Esophagus muscularis mucosa (tissue), 4 donors: ENCODE data around the gene PRND. TPM values are rescaled to one million over a fixed set of nuclear protein-coding genes. Genes with fewer than 3 reads are reported as not detected.

Experiments used
- DNase-seq: peaks from one replicate; pipeline ENCODE4 v3.0.0-alpha.2; 2017; ENCODE audit errors: extremely low spot score
- H3K27ac ChIP-seq, 4 donors: fragments of 200-600 bp; sonication (generic); replicated peaks in 1 of 4; 1 replicate in 3 of 4; 2 replicates in 1 of 4; pipeline ENCODE4 v1.5.1; 2016 to 2019; ENCODE audit warnings: mild to moderate bottlenecking in 1 of 4
- H3K27me3 ChIP-seq, 4 donors: fragments of 200-600 bp; sonication (generic); one replicate each; pipeline versions ENCODE4 v1.5.1 to v1.6.0; 2016 to 2019
- H3K36me3 ChIP-seq, 4 donors: fragments of 200-600 bp; sonication (generic); one replicate each; pipeline ENCODE4 v1.5.1; 2016 to 2019
- H3K4me1 ChIP-seq, 4 donors: fragments of 200-600 bp; sonication (generic); one replicate each; pipeline ENCODE4 v1.5.1; 2016 to 2019
- H3K4me3 ChIP-seq, 4 donors: fragments of 200-600 bp; sonication (generic); 1 replicate in 2 of 4; 2 replicates in 2 of 4; pipeline ENCODE4 v1.5.1; 2016 to 2019; ENCODE audit warnings: mild to moderate bottlenecking in 4 of 4, moderate library complexity in 1 of 4
- H3K9me3 ChIP-seq, 4 donors: fragments of 200-600 bp; sonication (generic); 1 replicate in 3 of 4; 2 replicates in 1 of 4; pipeline ENCODE4 v1.5.1; 2016 to 2019
- CTCF ChIP-seq, 3 experiments: fragments of 200-600 bp in 2 of 3; fragments of 450-650 bp in 1 of 3; sonication (generic) in 2 of 3; IDR thresholded peaks; one replicate each; pipeline ENCODE4 v1.5.1; 2017 to 2019; ENCODE audit warnings: antibody characterized with exemption in 3 of 3, mild to moderate bottlenecking in 2 of 3, moderate library complexity in 1 of 3
- EP300 ChIP-seq: sonication (generic); formaldehyde crosslinking; IDR thresholded peaks from one replicate; pipeline ENCODE4 v1.6.1; 2017; ENCODE audit warnings: antibody characterized with exemption
- POLR2A ChIP-seq: fragments of 450-650 bp; IDR thresholded peaks from one replicate; pipeline ENCODE4 v1.6.1; 2017; ENCODE audit warnings: antibody characterized with exemption, moderate library complexity, mild to moderate bottlenecking, low read depth
- POLR2AphosphoS5 ChIP-seq, 2 donors: sonication (generic); formaldehyde crosslinking; IDR thresholded peaks; one replicate each; pipeline ENCODE4 v1.6.1; 2017; ENCODE audit warnings: antibody characterized with exemption in 2 of 2
- WGBS: methylation state at CpG from one replicate; pipeline ENCODE4 v1.1.5; 2018; 5-methylcytosine and 5-hydroxymethylcytosine counted together
- intact Hi-C: fragments of 100-400 bp; cut with DNase I; formaldehyde crosslinking; loops from one replicate; pipeline ENCODE4 v1.15.1; 2023
- total RNA-seq, 4 donors: library from RNA; depleted of rRNA; stranded (reverse); fragments of >200 nt; gene quantifications; one replicate each; pipeline versions ENCODE4 v1.1.0 to v1.2.1, GENCODE V29; 2016

PRND gene
- total RNA-seq, 4 donors from 2014 or later: not detected

- WGBS: 93% methylated on average over 10 of the region's 10 CpGs
- no peak overlapping the region for H3K27ac ChIP-seq
- H3K9me3 ChIP-seq: peaks cover 0 to 4% (median 0%) of the 10 kb centered on the region in 4 donors
- no peak overlapping the region for H3K4me3 ChIP-seq
- H3K36me3 ChIP-seq: no peaks in the 10 kb centered on the region
- H3K27me3 ChIP-seq: no peaks in the 10 kb centered on the region
- peak; percentile 75 for DNase-seq
- intact Hi-C loops: no loop called here
- peaks cover 0 to under 1% (median under 1%) of the 10 kb centered on the region in 4 donors for H3K4me1 ChIP-seq
- no peak for TF ChIP-seq CTCF (IDR thresholded peaks at IDR 0.05)
- TF ChIP-seq POLR2A: no peak
- TF ChIP-seq EP300: no peak
- no peak for TF ChIP-seq POLR2AphosphoS5 (IDR thresholded peaks at IDR 0.05)
Observed at GRCh38 chr20:4709261-4710105, 12.2 kb upstream of the PRND start.

GRCh38 chr20:4710106-4710475 is 11.6 kb upstream of the PRND start:
- no peaks in the 10 kb centered on the region for H3K36me3 ChIP-seq
- peaks cover 0 to 4% (median 0%) of the 10 kb centered on the region in 4 donors for H3K9me3 ChIP-seq
- 99% methylated on average over 6 of the region's 6 CpGs for WGBS
- TF ChIP-seq POLR2AphosphoS5 (IDR thresholded peaks at IDR 0.05) (no peak), EP300 (no peak), CTCF (IDR thresholded peaks at IDR 0.05) (no peak), POLR2A (no peak)
- H3K27me3 ChIP-seq: no peaks in the 10 kb centered on the region
- intact Hi-C loops: no loop called here
- H3K27ac ChIP-seq: no peak overlapping the region
- H3K4me3 ChIP-seq: no peak overlapping the region
- peak; percentile 79 for DNase-seq
- no peaks in the 10 kb centered on the region for H3K4me1 ChIP-seq

- DNase-seq: peak; percentile 31
- intact Hi-C loops: no loop called here
- H3K9me3 ChIP-seq: peaks cover 0 to 4% (median 0%) of the 10 kb centered on the region in 4 donors
- no peaks in the 10 kb centered on the region for H3K27me3 ChIP-seq
- no peak overlapping the region for H3K4me3 ChIP-seq
- TF ChIP-seq POLR2A (no peak), EP300 (no peak), CTCF (IDR thresholded peaks at IDR 0.05) (no peak), POLR2AphosphoS5 (IDR thresholded peaks at IDR 0.05) (no peak)
- H3K36me3 ChIP-seq: no peaks in the 10 kb centered on the region
- WGBS: 91% methylated on average over 5 of the region's 5 CpGs
- H3K4me1 ChIP-seq: no peaks in the 10 kb centered on the region
- no peak overlapping the region for H3K27ac ChIP-seq
Observed at GRCh38 chr20:4711511-4711910, 10.2 kb upstream of the PRND start.

DNA sequence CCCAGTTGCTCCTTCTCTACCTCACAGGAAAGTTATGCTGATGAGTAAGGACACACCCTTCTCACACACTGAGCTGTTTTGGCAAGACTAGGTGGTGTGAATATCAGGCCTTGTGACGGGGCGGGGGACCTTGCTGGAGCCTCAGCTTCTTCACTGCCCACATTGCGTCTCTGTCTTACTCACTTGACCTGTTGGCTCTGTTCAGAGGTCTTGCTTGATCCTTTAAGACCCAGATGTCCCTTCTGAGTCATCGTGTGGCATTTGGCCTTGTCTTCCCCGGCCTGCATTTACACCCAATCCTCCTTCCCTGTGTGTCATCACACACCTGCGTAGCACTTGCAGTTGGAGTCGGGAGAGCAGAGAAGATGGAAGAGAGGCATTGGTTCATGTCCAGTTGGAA is 8.3 kb upstream of the PRND start:
- DNase-seq: peak; percentile 82
- Histone ChIP-seq H3K27ac (no peak overlapping the region), H3K4me3 (no peak overlapping the region), H3K4me1 (no peaks in the 10 kb centered on the region), H3K9me3 (peaks cover 0 to 4% (median 0%) of the 10 kb centered on the region in 4 donors), H3K27me3 (no peaks in the 10 kb centered on the region), H3K36me3 (no peaks in the 10 kb centered on the region)
- TF ChIP-seq POLR2AphosphoS5 (IDR thresholded peaks at IDR 0.05): no peak
- no peak for TF ChIP-seq CTCF (IDR thresholded peaks at IDR 0.05)
- no peak for TF ChIP-seq POLR2A
- no peak for TF ChIP-seq EP300
- intact Hi-C loops: no loop called here
- 91% methylated on average over 7 of the region's 7 CpGs for WGBS
